HG03439 (cell line): ENCODE results near the gene P2RY6.

Experiments used
- ATAC-seq: cut with Tn5 transposase; IDR thresholded peaks from one replicate; pipeline ENCODE4 v1.9.1; 2021; ENCODE audit warnings: mild to moderate bottlenecking, moderate library complexity; ENCODE audit not compliant: unreplicated experiment

P2RY6 gene

DNA sequence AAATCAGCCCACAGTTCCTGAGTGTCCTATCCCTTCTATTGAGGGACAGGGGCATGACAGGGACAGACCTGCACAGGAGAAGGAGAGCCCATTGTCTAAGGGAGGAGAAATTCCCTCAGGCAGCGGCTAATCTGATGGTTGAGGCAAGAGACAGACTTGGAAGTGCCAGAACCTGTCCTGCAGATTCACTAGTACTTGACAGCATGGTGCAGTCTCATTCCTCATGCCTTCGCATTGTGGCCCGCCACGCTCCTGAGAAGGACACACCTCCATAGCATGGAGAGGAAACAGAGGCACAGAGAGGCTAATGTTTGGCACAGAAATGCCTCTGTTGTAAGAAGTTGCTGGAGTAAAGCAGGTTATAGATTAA, 3.2 kb downstream of the P2RY6 start:
- no peak for ATAC-seq

DNA sequence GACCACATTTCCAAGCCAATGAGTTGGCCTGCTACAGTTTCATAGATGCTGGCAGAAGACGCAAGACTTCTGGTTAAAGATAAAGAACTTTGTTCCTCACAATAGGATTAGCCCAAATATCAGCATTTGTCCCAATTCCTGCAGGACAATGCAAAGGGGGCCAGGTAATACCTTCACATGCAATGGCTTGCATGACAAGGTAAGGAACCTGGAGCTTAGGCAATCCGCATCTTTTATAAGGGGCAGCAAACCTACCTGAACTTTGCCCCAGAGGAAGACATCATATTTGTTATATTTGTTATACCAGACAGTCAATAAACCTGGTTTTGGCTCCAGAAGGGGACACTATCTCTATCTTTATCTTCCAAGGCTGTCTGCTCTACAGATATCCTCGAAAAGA, 5.3 kb downstream of the P2RY6 start:
- ATAC-seq = no peak

DNA sequence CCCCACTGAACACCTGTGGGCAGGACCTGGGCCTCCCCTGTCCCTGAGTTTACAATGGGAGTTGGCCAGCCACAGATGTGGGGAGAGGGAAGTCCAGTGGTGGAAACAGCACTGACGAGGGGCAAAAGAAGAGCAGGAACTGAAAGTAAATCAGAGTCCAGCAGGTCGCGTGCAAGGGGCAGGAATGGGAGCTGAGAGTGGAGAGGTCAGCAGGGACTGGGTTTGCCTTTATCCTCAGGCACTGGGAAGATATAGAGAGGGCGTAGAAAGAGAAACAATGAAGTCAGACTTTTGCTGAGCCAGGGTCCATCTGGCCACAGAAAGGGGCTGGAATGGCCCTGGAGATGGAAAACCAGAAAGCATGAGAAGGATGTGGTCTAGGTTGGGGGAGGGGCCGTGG, 8.5 kb downstream of the P2RY6 start:
- no peak for ATAC-seq

DNA sequence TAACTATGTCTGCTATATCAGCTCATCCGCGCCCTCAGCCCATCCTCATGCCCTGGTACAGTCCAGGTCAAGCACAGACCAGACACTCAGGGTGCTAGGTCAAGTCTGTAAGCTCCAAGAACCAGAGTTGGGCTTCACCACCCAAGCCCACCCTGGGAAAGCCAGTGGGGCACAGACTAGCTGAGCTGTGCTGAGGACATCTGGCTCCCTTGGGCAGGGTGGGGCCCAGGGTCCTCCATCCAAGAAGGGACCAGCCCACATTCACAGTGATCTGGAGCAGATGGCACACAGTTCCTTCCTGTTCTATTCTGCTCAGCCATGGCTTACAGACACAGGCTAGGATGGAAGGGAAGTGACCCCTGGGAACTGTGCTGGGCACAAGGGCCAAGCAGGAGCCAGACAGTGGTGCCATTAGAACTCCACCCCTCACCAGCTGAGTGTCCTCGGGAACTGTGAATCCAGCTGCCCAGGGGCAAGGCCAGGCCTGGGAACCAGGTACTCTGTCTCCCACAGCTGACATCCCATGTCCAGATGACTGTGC, 9.1 kb downstream of the P2RY6 start:
- no peak for ATAC-seq

DNA sequence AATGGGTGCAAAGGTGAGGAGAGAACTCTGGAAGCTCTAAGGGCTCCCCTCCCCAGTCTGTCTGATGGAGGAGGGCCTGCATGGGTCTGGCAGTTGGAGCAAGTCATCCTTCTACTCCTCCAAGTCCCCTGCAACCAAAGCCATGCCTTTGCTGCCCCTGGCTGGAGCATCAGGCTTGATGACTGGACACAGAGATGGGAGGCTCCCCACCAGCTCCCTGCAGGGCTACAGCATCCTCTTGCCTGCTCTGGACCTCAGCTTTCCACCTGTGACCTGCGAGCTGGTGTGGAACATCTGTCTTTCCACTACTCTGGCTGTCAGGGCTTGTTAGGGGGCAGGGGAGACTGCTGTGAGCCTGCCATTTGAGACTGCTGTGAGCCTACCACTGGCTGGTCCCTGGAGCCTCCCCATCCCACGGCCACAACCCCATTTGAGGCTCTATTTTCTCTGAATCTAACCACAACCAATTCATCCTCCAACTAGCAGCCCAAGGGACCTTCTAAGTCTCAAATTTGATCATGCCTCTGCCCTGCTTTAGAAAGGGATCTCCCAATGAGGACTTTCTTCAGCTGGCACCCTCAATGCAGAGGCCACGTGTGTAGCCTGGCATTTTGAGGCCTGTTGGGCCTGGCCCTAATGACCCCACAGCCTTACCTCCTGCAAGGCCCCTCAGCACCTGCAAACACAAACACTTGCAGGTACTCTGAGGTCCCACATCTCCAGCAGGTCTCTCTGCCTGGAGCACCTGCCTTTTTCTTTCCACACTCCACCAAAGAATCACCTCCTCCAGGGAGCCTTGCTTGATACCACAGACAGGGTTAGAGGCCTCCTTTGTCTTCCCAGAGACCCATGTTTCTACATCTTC, 9.9 kb downstream of the P2RY6 start:
- ATAC-seq = no peak

DNA sequence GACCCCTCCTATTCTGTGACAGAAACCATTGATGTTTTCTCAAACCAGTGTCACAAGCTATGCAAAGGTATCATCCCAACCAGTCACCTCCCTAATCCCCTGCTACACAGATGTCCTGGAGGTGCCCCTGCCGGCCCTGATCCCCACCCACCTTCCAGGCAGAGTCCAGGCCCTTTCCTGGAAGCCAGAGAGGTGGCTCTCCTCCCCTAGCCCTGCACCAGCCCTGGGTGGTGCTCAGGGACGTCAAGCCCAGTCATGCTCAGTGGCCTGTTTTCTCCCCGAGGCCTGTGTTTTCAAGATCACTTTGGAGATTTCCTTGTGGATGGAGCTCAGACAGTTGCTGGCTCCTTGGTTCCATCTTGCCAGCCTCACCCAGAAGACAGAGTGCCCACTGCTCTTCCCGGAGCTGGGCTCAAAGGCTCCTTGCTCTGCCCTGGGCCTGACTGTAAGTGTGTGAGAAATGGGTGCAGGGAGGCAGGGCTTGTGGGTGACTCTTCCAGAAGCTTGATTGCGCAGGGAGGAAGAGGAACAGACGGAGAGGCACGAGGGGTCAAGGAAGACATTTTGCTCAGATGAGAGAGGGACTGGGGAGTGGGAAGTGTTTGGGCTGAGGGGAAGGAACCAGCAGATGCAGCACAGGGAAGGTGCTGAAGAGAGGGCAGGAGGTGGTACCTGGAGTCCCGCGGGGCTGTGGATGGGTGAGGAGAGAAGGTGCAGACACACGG, 11.3 kb downstream of the P2RY6 start:
- no peak for ATAC-seq

DNA sequence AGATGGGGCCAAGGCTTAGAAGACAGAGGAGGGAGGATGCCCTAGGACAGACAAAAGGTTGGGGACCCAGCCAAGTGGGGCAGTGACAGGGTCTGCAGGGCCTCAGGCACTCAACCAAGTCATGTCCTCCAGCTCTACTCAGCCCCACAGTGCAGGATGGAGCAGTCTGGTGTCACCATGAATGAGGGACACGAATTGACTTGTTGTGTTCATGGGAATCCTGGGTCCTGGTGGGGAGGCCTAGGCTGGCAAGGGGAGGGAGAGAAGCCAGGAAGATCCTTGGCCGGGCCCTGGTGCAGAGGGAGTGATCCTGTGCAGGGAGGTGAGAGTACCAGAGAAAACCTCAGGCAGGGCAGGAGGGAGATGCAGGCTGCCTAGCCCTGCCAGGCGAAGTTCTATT, 12.0 kb downstream of the P2RY6 start:
- no peak for ATAC-seq

DNA sequence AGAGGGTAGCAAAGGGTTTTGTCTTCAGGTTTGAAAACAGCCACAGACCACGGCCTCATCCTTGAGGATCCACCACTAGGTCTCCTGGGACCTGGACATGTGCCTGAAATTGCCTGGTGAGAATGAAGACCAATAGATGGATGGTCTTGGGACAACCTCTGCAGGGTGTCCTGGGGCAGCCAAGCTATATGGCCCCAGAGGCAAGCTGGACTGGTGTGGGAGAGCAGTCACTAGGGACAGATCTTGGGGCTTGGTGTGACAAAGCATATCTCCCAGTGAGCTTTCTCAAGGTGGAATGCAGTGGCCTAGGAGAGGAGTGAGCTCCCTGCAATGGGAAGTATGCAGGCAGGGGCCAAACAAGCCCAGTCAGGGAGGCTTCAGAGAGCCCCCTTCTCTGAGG, 13.6 kb downstream of the P2RY6 start:
- ATAC-seq = no peak

DNA sequence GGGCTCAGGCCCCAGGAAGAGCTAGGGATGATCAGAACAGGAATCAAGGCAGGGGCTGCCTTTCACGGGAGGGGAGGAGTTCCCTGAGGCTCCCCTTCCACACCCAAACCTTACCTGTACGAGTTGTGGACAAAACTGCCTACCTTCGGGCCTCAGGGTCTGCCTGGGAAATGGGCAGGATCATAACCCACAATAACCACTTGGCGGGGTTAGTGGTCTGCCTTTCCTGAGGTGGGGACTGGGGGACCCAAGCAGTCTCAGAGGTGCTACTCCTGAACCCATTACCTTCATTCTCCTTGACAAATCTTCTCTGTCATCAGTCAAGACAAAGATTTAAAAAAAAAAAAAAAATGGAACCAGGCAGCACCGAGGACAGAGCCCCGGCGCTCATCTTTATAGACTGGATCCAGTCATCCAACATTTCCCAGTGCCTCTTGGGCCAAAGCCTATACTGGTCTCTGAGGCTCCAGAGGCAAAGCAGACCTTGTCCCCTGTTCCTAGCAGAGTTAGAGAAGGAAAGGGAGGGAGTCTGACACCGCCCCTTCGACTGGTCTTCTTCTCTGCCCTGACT, 14.2 kb downstream of the P2RY6 start:
- ATAC-seq = no peak

DNA sequence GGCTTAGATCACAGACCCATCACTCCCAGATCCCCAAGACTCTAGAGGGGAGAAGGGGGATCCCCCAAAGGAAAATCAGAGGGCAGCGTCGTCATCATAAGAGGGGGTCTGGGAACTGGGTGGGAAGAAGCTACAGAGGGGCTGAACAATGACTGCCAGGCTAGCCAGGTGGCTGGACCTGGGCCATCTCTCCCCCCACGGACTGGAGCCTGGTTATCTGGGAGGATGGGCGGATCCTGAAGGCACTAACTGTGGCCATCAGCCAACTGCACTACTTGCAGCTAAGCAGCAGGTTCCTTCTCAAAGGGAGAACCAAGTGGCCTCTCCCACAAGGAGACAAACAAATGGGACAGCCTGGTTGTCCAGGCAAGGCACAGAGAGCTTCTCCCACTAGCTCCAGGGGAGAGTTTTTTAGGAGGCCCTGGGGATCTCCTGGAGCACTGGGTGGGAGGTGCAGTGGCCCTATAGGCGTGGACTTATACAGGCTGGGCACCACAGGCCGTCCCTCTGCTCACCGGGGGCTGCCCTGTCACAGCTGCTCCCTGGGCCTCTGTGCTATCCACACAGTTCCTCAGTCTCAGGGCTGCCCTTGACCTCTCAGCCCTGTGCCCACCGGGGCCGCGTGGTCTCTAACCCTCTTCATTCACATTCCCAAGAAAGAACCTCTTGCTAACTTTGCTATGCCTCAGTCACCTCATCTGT, 15.4 kb downstream of the P2RY6 start:
- no peak for ATAC-seq

DNA sequence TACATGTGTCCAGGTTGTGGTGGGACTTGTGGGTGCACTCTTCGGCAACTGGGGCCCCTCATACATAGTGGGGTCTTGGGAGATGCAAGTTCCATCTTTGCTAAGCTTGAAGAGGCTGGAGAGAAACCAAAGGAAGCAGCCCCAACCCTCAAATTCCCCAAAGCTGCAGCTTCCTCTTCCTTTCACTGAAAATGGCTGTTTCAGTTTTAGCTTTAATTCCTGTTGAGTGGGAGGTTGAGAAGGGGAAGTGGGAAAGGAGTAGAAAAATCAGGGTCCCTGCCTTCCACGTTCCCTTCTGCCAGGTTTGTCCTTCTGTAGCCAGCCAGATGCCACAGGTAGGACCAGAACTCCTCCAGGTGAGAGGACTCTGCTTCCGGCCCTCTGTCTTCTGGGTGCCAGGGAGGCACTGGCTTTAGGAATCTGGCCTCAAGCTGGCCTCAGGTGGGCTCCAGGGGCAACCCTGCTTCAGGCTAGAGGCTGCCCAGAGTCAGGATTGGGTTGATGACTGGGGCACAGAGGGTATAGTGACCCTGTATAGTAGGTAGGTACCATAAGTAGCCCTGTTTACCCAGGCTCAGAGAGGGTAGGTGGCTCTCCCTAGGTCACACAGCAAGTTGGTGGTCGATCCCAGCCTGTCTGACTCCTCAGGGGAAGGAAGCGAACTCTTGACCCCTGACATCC, 16.2 kb downstream of the P2RY6 start:
- ATAC-seq = no peak

DNA sequence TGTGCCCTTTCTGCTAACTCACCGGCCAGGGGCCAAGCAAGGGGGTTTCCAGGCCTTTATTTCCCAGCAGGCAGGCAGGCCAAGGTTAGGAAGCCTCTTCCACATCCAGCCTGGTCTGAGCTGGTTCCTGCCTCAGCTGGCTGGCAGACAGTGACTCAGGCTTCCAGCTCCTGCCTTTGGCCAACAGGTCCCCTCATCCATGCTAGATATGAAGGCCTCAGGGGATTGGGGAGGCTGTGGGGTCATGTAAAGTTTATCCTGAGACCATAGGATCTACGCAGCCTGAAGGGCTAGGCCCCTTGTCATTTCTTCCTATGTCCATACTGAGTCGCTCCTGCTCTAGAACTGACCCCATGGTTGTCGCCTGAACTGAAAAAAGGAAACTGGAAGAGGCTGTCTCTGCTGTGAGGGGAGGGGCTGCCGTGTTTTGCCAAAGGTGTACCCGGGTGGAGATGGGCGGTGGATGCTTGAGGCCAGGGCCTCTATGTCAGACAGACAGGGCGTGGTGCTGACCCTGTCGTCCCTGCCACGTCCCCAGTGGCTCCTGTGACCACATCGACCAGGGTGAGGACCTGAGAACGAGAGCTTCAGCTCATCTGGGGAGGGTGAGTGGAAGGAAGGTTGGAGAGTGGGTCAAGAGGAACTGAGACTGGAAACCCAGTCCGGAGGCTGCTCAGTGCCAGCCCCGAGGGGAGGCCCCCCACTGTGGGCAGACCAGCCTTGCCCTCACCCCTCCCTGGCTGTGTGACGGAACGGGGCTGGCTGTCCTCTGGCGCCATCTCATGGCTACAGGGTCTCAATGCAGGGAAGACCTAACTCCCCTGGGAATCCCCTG, 17.0 kb downstream of the P2RY6 start:
- peak; percentile 60 for ATAC-seq

DNA sequence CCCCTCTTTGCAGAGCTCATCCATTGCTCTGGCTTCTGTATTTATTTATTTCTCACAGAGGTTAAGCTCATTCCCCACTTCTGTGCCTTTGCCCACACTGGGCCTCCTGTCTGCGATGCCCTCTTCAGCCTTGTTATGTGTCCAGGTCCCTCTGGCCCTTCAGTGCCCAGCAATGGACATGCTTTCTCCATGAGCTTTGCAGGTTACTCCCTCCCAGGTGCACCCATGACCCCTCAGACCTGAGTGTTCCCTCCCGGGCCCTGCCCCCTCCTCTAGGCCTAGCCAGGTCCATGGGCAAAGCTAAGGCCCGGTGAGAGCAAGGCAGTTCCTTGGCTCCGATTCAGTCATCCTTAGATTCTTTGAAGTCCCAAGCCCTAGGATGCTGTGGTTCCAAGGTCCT, 18.4 kb downstream of the P2RY6 start:
- ATAC-seq = no peak

DNA sequence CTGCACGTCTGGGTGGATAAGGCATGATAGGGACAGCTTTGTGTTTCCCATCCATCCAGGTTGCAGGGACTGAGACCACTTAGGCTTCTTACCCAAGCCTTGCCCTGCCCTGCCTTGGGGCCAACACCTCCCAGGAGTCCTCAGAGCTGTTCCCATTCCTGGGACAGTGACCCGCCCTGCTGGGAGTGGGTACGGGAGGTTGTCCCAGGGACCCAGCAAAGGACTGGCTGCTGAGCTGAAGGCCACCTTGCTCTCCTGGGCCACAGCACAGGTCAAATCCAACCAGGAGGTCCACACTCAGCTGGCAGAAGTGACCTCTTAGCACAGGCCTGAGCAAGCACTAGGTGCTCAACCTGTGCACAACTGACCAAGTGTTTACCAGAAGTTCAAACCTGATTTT, 19.1 kb downstream of the P2RY6 start:
- ATAC-seq = no peak

DNA sequence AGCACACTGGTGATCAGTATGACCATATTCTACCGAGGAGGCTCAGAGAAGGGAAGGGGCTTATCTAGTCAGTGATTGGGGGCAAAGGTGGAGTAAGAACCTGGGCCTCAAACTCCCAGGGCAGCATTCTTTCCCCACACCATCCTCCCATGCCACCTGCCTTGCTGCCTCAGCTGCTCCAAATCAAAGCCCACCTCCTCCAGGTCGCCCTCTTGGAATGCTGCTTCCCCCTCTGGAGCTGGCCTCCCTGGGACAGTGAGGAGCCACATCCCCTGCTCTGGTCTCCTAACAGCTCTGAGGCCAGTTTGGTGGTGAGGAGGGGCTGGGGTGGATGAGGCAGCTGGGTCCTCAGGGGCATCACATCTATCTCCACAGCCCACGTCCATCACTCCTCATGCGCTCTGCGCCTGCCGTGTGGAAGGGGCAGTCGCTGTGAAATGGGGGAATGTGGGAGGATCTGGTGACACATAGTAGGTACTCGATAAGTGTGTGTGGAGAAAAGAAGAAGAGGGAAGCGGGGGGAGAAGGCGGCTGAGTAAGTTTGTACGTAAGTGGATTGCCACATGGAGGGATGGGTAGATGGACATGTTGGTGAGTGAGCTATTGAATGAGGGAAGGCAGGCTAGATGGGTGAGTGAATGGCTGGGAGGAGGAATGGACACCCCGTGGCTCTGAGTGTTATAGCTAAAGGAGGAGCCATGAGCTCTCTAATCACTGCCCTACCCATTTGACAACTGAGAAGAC, 19.8 kb downstream of the P2RY6 start:
- ATAC-seq = no peak

DNA sequence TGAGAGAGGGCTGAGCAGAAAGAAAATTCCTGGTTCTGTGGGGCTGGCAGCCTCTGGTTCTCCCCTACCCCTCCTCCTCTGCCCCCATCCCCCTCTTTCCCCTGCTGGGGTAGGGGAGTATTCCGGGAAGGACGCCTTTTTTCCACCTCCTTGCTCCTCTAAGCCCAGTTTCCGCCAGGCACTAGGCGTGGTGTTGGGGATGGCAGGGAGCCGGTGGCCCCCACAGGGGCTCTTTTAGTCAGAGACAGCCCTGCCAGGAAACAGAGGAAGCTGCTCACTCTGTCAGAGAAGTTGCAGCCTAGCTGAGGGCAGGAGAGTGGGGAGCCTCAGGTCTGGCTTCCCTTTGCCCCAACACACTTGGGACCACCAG, 20.4 kb downstream of the P2RY6 start:
- no peak for ATAC-seq

DNA sequence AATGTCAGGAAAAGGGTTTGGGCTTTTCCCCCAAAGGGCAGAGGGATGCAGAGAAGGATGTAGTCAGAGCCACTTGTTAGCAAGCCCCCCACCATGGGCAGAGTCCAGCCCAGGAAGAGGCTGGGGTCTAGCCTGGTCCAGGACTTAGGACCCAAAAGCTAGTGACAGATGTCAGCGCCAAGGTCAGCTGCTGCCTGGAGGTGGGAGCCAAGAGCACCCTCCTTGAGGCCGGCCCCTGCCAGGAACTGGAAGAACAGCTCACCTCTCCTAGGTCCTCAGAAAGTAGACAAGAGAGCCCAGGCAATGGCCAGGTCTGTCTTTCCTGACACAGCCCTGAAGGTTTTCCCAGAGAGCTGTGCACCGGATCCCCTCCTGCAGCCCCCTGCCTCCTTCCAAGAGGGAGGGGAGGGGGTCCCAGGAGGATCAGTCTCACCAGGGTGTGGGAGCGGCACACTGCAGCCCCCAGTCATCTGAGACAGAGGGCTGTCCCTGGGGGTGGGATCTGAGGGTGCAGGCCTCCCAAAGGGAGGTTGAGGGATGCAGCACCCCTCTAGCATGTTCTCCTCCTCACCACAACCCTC, 21.3 kb downstream of the P2RY6 start:
- ATAC-seq = no peak

DNA sequence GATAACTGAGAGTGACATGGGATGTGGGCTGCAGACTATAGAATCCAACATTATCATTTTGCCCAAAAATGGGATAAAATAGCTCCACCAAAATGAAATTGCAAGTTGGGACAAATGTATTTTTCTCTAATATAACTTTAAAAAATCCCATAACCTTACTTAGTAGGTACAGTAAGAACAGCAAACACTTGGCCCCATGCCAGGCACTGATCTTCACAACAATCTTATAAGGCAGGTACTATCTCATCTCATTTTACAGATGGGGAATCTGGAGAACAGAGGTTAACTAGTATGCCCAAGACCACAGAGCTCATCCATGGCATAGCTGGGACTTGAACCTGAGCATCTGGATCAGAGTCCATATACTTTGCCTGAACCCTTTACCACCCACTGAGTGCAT, 22.5 kb downstream of the P2RY6 start:
- no peak for ATAC-seq
